Sigmoid colon (tissue), 7 donors: ENCODE data around the gene CDIPT. TPM values are rescaled to one million over a fixed set of nuclear protein-coding genes. Genes with fewer than 3 reads are reported as not detected.

Experiments used
- DNase-seq: peaks from one replicate; pipeline ENCODE4 v3.0.0-alpha.2; 2019
- H3K27ac ChIP-seq, 4 donors: fragments of 200-600 bp; sonication (generic); one replicate each; pipeline ENCODE4 v1.5.1; 2016 to 2019; ENCODE audit warnings: mild to moderate bottlenecking in 1 of 4
- H3K27me3 ChIP-seq, 3 donors: fragments of 200-600 bp; sonication (generic); one replicate each; pipeline ENCODE4 v1.5.1; 2019; ENCODE audit warnings: mild to moderate bottlenecking in 1 of 3
- H3K36me3 ChIP-seq, 4 donors: fragments of 200-600 bp; sonication (generic); one replicate each; pipeline ENCODE4 v1.5.1; 2016 to 2019
- H3K4me1 ChIP-seq, 4 donors: fragments of 200-600 bp; sonication (generic); one replicate each; pipeline ENCODE4 v1.5.1; 2017 to 2019
- H3K4me3 ChIP-seq, 4 donors: fragments of 200-600 bp; sonication (generic); one replicate each; pipeline ENCODE4 v1.5.1; 2017 to 2019; ENCODE audit warnings: mild to moderate bottlenecking in 2 of 4, moderate library complexity in 1 of 4
- H3K9me3 ChIP-seq, 4 donors: fragments of 200-600 bp in 3 of 4; sonication (generic) in 3 of 4; one replicate each; pipeline versions ENCODE4 v1.5.1 to v1.6.1; 2013 to 2019
- EP300 ChIP-seq, 4 donors: sonication (generic); formaldehyde crosslinking; IDR thresholded peaks; one replicate each; pipeline ENCODE4 v1.6.1; 2017; ENCODE audit warnings: antibody characterized with exemption in 4 of 4
- POLR2A ChIP-seq, 2 donors: fragments of 450-650 bp; IDR thresholded peaks; one replicate each; pipeline ENCODE4 v1.6.1; 2016; ENCODE audit warnings: antibody characterized with exemption in 2 of 2, mild to moderate bottlenecking in 2 of 2, moderate library complexity in 2 of 2
- POLR2AphosphoS5 ChIP-seq, 4 donors: sonication (generic); formaldehyde crosslinking; IDR thresholded peaks; one replicate each; pipeline ENCODE4 v1.6.1; 2017; ENCODE audit warnings: antibody characterized with exemption in 4 of 4
- WGBS, 2 donors: extraction: QIAGEN DNeasy Blood & Tissue Kit; methylation state at CpG; one replicate each; pipeline ENCODE4 v1.1.7; 2013; 5-methylcytosine and 5-hydroxymethylcytosine counted together
- intact Hi-C: fragments of 100-400 bp; cut with DNase I; formaldehyde crosslinking; loops from one replicate; pipeline ENCODE4 v1.15.1; 2023
- polyA plus RNA-seq, 3 donors: library from polyadenylated mRNA; stranded (reverse); fragments of 200-250 nt; gene quantifications; one replicate each; pipeline ENCODE4 v1.2.3, GENCODE V29; 2013
- total RNA-seq, 4 donors: library from RNA; depleted of rRNA; stranded (reverse); fragments of >200 nt; gene quantifications; one replicate each; pipeline ENCODE4 v1.1.0, GENCODE V29; 2016
- TF ChIP-seq, protein P1 (sequence below), 4 experiments: fragments of 450-650 bp in 3 of 4; fragments of 200-600 bp in 1 of 4; IDR thresholded peaks; one replicate each; pipeline ENCODE4 v1.5.1; 2016 to 2019; ENCODE audit warnings: antibody characterized with exemption in 4 of 4, mild to moderate bottlenecking in 3 of 4, moderate library complexity in 2 of 4
- donor health status: healthy with polysubstance abuse.
- donor health status: Bipolar disorder and iron deficiency.
- donor health status: healthy.

Gene CDIPT
- total and polyA plus RNA-seq, 7 donors, result 39.8 to 120 (median 107) TPM

GRCh38 chr16:29904947-29905346 lies 41.9 kb upstream of the CDIPT start:
- Histone ChIP-seq H3K4me1 (peaks cover 0 to 11% (median 9%) of the 10 kb centered on the region in 4 donors), H3K27me3 (no peaks in the 10 kb centered on the region), H3K4me3 (no peak overlapping the region), H3K36me3 (no peaks in the 10 kb centered on the region), H3K9me3 (no peaks in the 10 kb centered on the region), H3K27ac (no peak overlapping the region)
- TF ChIP-seq, protein P1, sequence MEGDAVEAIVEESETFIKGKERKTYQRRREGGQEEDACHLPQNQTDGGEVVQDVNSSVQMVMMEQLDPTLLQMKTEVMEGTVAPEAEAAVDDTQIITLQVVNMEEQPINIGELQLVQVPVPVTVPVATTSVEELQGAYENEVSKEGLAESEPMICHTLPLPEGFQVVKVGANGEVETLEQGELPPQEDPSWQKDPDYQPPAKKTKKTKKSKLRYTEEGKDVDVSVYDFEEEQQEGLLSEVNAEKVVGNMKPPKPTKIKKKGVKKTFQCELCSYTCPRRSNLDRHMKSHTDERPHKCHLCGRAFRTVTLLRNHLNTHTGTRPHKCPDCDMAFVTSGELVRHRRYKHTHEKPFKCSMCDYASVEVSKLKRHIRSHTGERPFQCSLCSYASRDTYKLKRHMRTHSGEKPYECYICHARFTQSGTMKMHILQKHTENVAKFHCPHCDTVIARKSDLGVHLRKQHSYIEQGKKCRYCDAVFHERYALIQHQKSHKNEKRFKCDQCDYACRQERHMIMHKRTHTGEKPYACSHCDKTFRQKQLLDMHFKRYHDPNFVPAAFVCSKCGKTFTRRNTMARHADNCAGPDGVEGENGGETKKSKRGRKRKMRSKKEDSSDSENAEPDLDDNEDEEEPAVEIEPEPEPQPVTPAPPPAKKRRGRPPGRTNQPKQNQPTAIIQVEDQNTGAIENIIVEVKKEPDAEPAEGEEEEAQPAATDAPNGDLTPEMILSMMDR (IDR thresholded peaks at IDR 0.05), result no peak
- TF ChIP-seq POLR2AphosphoS5 (IDR thresholded peaks at IDR 0.05), result no peak
- TF ChIP-seq POLR2A (IDR thresholded peaks at IDR 0.05), result no peak
- TF ChIP-seq EP300 (IDR thresholded peaks at IDR 0.05), result no peak
- 94 to 95% methylated on average over 7 of the region's 7 CpGs for WGBS, 2 donors
- no peak for DNase-seq
- intact Hi-C loops, result no loop called here

GRCh38 chr16:29903590-29903989 lies 40.6 kb upstream of the CDIPT start:
- WGBS, 2 donors, result 64 to 86% methylated on average over 4 of the region's 4 CpGs

GRCh38 chr16:29901607-29901945 lies 38.5 kb upstream of the CDIPT start:
- intact Hi-C loops, result loop anchor here (2.0 kb wide), 1 partner anchor 23 kb away; no protein-coding TSS in a partner anchor
- WGBS, 2 donors, result 91% methylated on average over 19 of the region's 19 CpGs
- H3K9me3 ChIP-seq, result no peaks in the 10 kb centered on the region
- H3K4me3 ChIP-seq, result no peak overlapping the region
- H3K27me3 ChIP-seq, result peaks cover 12 to 31% (median 24%) of the 10 kb centered on the region in 3 donors
- DNase-seq, result no peak
- no peak for TF ChIP-seq POLR2A (IDR thresholded peaks at IDR 0.05)
- TF ChIP-seq, protein P1 (IDR thresholded peaks at IDR 0.05), result no peak
- TF ChIP-seq POLR2AphosphoS5 (IDR thresholded peaks at IDR 0.05), result no peak
- no peak for TF ChIP-seq EP300 (IDR thresholded peaks at IDR 0.05)
- H3K27ac ChIP-seq, result no peak overlapping the region
- H3K4me1 ChIP-seq, result peaks cover 0 to 20% (median 13%) of the 10 kb centered on the region in 4 donors
- H3K36me3 ChIP-seq, result no peaks in the 10 kb centered on the region

More at GRCh38 chr16:29903590-29903989, 40.6 kb upstream of the CDIPT start:
- no peak for TF ChIP-seq POLR2AphosphoS5 (IDR thresholded peaks at IDR 0.05)
- TF ChIP-seq EP300 (IDR thresholded peaks at IDR 0.05), result no peak
- TF ChIP-seq POLR2A (IDR thresholded peaks at IDR 0.05), result no peak
- TF ChIP-seq, protein P1 (IDR thresholded peaks at IDR 0.05), result no peak
- no peak for DNase-seq
- no peak overlapping the region for H3K27ac ChIP-seq
- H3K36me3 ChIP-seq, result no peaks in the 10 kb centered on the region
- no peaks in the 10 kb centered on the region for H3K9me3 ChIP-seq
- intact Hi-C loops, result no loop called here
- peaks cover 0 to 20% (median 13%) of the 10 kb centered on the region in 4 donors for H3K4me1 ChIP-seq
- peaks cover 4 to 11% (median 6%) of the 10 kb centered on the region in 3 donors for H3K27me3 ChIP-seq
- no peak overlapping the region for H3K4me3 ChIP-seq

DNA sequence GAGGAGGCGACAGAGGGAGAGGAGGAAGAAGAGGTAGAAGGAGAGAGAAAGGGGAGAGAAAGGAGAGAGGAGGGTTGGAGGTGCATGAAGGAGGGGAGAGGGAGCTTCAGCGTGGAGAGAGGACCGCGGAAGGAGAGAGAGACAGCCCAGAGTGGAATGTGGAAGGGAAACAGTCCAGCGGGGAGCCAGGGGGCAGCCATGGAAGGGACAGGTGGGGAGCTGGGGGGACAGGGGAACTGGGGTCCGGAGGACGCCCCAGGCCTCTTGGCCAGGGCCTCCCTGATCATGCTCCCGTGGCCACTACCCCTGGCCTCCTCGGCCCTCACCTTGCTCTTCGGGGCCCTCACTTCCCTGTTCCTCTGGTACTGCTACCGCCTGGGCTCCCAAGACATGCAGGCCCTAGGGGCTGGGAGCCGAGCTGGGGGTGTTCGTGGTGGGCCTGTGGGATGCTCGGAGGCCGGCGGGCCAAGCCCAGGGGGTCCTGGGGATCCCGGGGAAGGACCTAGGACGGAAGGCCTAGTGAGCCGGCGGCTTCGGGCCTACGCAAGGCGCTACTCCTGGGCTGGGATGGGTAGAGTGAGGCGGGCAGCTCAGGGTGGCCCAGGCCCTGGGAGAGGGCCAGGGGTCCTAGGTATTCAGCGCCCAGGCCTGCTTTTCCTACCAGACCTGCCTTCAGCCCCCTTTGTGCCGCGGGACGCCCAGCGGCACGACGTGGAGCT lies 38.0 kb upstream of the CDIPT start:
- Histone ChIP-seq H3K36me3 (no peaks in the 10 kb centered on the region), H3K4me1 (peaks cover 0 to 20% (median 13%) of the 10 kb centered on the region in 4 donors), H3K9me3 (no peaks in the 10 kb centered on the region), H3K27me3 (peaks cover 12 to 37% (median 26%) of the 10 kb centered on the region in 3 donors), H3K27ac (no peak overlapping the region), H3K4me3 (peak overlapping the region in 2 of 4 donors; percentile 54 to 56)
- intact Hi-C loops, result loop anchor here (2.0 kb wide), 1 partner anchor 24 kb away; no protein-coding TSS in a partner anchor
- WGBS, 2 donors, result 59 to 73% methylated on average over 31 of the region's 31 CpGs
- no peak for TF ChIP-seq EP300 (IDR thresholded peaks at IDR 0.05)
- no peak for TF ChIP-seq POLR2A (IDR thresholded peaks at IDR 0.05)
- TF ChIP-seq POLR2AphosphoS5 (IDR thresholded peaks at IDR 0.05), result no peak
- TF ChIP-seq, protein P1 (IDR thresholded peaks at IDR 0.05), result no peak
- no peak for DNase-seq
